OCI-LY1 (cell line): ENCODE measurements around the gene SDK2.

ENCODE experiments used
- CTCF ChIP-seq: fragments of 200-600 bp; sonication (generic), shearing (Covaris generic); IDR thresholded peaks from 2 replicates; pipeline ENCODE4 v1.5.1; 2017; ENCODE audit warnings: mild to moderate bottlenecking, antibody characterized with exemption, low read length, moderate library complexity, mixed read lengths
- EZH2 ChIP-seq: fragments of 200-600 bp; sonication (generic), shearing (Covaris generic); IDR thresholded peaks from 2 replicates; pipeline ENCODE4 v1.8.0; 2017; ENCODE audit warnings: borderline replicate concordance, mixed run types, mild to moderate bottlenecking, antibody characterized with exemption, low read length, moderate library complexity, mixed read lengths

- TF ChIP-seq CTCF (no peak), EZH2 (no peak)
These were observed 447 bp downstream of the SDK2 start for GRCh38 chr17:73643852-73644144.
